Measurements from ENCODE around the gene TNFAIP8L1. TPM values are rescaled to one million over a fixed set of nuclear protein-coding genes. Genes with fewer than 3 reads are reported as not detected.

The TNFAIP8L1 gene
- total RNA-seq, 2 donors from 2014 or later, result 4.0 to 6.2 TPM

DNA sequence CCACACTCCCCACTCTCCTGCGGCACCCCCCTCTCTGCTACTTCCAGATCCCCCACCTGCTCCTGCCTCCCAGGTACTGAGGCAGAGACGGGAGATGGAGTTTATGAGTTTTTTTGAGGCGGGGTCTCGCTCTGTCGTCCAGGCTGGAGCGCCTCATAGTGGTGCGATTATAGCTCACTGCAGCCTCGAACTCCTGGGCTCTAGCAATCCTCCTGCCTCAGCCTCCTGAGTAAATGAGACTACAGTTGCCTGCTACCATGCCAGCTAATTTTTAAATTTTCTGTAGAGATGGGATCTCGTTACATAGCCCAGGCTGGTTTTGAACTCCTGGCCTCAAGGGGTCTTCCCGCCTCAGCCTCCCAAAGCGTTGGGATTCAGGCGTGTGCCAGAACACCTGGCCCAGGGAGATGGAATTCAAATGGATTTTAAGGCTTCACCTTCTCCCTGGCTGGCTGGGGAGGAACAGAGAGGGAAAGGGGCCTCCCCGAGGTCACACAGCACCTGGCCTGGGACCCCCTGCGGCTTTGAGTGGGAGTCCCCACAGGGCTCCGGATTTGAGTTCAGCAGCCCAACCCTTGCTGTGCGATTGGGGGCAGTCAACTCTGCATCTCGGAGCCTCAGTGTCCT lies 19.5 kb upstream of the TNFAIP8L1 start:
- DNase-seq (ENCODE audit: low spot score), result no peak
- 79% methylated on average over 17 of the region's 17 CpGs for WGBS
- Histone ChIP-seq H3K4me3 (no peak overlapping the region), H3K27ac (no peak overlapping the region), H3K27me3 (replicated peaks; ENCODE audit: insufficient read depth) (no peaks in the 10 kb centered on the region), H3K9me3 (no peaks in the 10 kb centered on the region), H3K36me3 (no peaks in the 10 kb centered on the region), H3K4me1 (replicated peaks) (no peaks in the 10 kb centered on the region)
- TF ChIP-seq POLR2A (IDR thresholded peaks at IDR 0.05) (no peak), POLR2AphosphoS5 (IDR thresholded peaks at IDR 0.05) (no peak)
- TF ChIP-seq, protein P1, sequence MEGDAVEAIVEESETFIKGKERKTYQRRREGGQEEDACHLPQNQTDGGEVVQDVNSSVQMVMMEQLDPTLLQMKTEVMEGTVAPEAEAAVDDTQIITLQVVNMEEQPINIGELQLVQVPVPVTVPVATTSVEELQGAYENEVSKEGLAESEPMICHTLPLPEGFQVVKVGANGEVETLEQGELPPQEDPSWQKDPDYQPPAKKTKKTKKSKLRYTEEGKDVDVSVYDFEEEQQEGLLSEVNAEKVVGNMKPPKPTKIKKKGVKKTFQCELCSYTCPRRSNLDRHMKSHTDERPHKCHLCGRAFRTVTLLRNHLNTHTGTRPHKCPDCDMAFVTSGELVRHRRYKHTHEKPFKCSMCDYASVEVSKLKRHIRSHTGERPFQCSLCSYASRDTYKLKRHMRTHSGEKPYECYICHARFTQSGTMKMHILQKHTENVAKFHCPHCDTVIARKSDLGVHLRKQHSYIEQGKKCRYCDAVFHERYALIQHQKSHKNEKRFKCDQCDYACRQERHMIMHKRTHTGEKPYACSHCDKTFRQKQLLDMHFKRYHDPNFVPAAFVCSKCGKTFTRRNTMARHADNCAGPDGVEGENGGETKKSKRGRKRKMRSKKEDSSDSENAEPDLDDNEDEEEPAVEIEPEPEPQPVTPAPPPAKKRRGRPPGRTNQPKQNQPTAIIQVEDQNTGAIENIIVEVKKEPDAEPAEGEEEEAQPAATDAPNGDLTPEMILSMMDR (IDR thresholded peaks at IDR 0.05), result no peak
- intact Hi-C loops (cut with DNase I), result no loop called here

DNA sequence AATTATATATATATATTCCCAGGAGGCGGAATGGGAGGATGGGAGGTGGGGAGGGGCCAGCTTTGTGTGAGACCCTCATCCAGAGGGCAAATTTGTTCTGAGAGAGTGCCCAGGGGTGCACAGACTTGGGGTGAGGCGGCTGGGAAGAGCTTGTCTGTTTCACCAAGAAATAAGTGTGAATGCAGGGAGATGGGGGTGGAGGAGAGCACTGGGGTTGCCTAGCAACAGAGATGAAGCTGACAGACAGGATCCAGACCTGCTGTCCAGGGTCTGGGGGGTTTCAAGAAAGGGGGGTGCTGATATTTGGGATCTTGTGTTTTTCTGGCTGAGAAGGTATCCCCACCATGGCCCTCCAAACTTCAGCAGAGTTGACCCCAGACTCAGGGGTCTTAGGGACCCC lies 18.6 kb upstream of the TNFAIP8L1 start:
- intact Hi-C loops (cut with DNase I), result no loop called here
- H3K27ac ChIP-seq, result no peak overlapping the region
- no peaks in the 10 kb centered on the region for H3K36me3 ChIP-seq
- no peaks in the 10 kb centered on the region for H3K9me3 ChIP-seq
- 49% methylated on average over 2 of the region's 2 CpGs for WGBS
- TF ChIP-seq, protein P1 (IDR thresholded peaks at IDR 0.05), result no peak
- DNase-seq (ENCODE audit: low spot score), result no peak
- no peak overlapping the region for H3K4me3 ChIP-seq
- H3K4me1 ChIP-seq (replicated peaks), result no peaks in the 10 kb centered on the region
- no peaks in the 10 kb centered on the region for H3K27me3 ChIP-seq (replicated peaks; ENCODE audit: insufficient read depth)

DNA sequence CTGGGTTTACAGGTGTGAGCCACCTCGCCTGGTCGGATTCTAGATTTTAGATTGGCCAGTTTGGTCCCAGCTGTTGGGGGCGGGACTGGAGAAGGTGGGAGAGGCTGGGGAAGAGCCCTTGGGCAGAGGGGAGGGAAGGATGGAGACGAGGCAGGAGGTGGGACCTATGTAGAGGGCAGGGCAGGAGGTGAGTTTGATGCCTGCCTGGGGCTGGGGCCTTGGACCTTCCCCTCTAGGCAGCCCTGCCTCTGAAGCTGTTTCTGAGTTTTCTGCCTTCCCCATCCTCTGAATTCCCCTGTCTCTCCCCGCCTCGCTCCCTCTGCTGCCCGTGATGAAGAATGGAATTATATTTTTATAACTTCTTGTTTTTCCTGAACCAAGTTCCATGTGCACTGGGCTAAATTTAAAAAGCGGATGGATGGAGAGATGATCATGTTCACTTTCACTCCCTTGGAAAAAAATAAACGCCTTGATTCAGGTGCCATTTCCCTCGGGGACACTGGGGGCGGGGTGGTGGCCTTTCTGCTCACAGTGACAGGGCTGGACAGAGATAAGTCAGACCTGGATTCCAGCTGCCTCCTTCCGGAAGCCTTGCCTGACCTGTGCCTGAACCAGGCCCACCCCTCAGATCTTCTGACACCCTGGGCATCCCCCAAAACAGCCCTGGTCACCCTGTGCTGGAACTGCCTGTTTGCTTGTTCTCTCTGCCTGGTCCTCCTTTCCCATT lies 16.5 kb upstream of the TNFAIP8L1 start:
- Histone ChIP-seq H3K36me3 (no peaks in the 10 kb centered on the region), H3K27ac (no peak overlapping the region), H3K27me3 (replicated peaks; ENCODE audit: insufficient read depth) (no peaks in the 10 kb centered on the region), H3K9me3 (no peaks in the 10 kb centered on the region), H3K4me3 (no peak overlapping the region), H3K4me1 (replicated peaks) (no peaks in the 10 kb centered on the region)
- WGBS, result 33% methylated on average over 12 of the region's 12 CpGs
- DNase-seq (ENCODE audit: low spot score), result no peak
- intact Hi-C loops (cut with DNase I), result no loop called here
- no peak for TF ChIP-seq POLR2AphosphoS5 (IDR thresholded peaks at IDR 0.05)
- no peak for TF ChIP-seq POLR2A (IDR thresholded peaks at IDR 0.05)
- TF ChIP-seq, protein P1 (IDR thresholded peaks at IDR 0.05), result no peak

DNA sequence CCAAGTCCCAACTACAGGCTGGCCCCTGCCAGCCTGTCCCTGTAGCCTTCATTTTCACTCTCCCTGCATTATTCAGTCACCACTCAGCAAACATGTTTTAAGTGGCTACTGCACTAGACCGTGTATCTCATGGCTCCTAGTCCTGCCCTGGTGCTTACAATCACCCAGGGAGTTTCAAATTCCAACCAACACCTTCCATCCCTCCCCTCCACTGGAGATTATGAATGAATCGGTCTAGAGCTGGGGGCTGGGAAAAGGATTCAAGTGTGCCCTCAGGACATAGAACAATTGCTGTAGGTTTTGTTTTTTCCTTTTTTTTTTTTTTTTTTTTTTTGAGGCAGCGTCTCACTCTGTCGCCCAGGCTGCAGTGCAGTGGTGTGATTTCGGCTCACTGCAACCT lies 15.0 kb upstream of the TNFAIP8L1 start:
- Histone ChIP-seq H3K9me3 (no peaks in the 10 kb centered on the region), H3K4me3 (no peak overlapping the region), H3K27me3 (replicated peaks; ENCODE audit: insufficient read depth) (no peaks in the 10 kb centered on the region), H3K27ac (no peak overlapping the region), H3K36me3 (no peaks in the 10 kb centered on the region), H3K4me1 (replicated peaks) (no peaks in the 10 kb centered on the region)
- TF ChIP-seq POLR2A (IDR thresholded peaks at IDR 0.05) (no peak), POLR2AphosphoS5 (IDR thresholded peaks at IDR 0.05) (no peak)
- TF ChIP-seq, protein P1 (IDR thresholded peaks at IDR 0.05), result no peak
- 78% methylated on average over 5 of the region's 5 CpGs for WGBS
- DNase-seq (ENCODE audit: low spot score), result no peak
- intact Hi-C loops (cut with DNase I), result no loop called here
